IPS DF 4.7 (cell line): ENCODE measurements around the gene GPX2.

ENCODE experiments used
- DNase-seq: peaks from one replicate; pipeline ENCODE4 v3.0.0-alpha.2; 2013; ENCODE audit warnings: low spot score; ENCODE audit errors: extremely low read depth

The GPX2 gene

GRCh38 chr14:64942531-64943111, at the start of gene GPX2:
GPX2 (minus strand) TSS chr14:64942745; CDS start chr14:64942726, 19 bp downstream.
- DNase-seq = no peak

GRCh38 chr14:64990939-64991338, 48.4 kb upstream of the GPX2 start:
- no peak for DNase-seq

GRCh38 chr14:64990296-64990695, 47.8 kb upstream of the GPX2 start:
- DNase-seq = no peak

- DNase-seq = no peak
Observed at GRCh38 chr14:64987438-64987767, 44.9 kb upstream of the GPX2 start.

GRCh38 chr14:64986648-64987437, 44.3 kb upstream of the GPX2 start, which contains the start of gene FNTB:
FNTB (plus strand) TSS chr14:64986895; CDS start chr14:64986954, 59 bp downstream.
- DNase-seq = peak; percentile 94

GRCh38 chr14:64983439-64984310, 41.1 kb upstream of the GPX2 start:
- DNase-seq = no peak

- no peak for DNase-seq
Observed at GRCh38 chr14:64979336-64980074, 37.0 kb upstream of the GPX2 start.

GRCh38 chr14:64974563-64974962, 32.0 kb upstream of the GPX2 start:
- no peak for DNase-seq

- DNase-seq = no peak
Observed at GRCh38 chr14:64973826-64974225, 31.3 kb upstream of the GPX2 start.

- DNase-seq = no peak
Observed at GRCh38 chr14:64973026-64973442, 30.5 kb upstream of the GPX2 start.

GRCh38 chr14:64971943-64972791, 29.6 kb upstream of the GPX2 start, which contains the start of gene RAB15:
RAB15 (minus strand) TSS chr14:64972336; CDS start chr14:64972076, 260 bp downstream.
- no peak for DNase-seq

GRCh38 chr14:64971491-64971942, 29.0 kb upstream of the GPX2 start:
- no peak for DNase-seq

GRCh38 chr14:64970776-64971477, 28.4 kb upstream of the GPX2 start:
- DNase-seq = no peak

GRCh38 chr14:64970041-64970440, 27.5 kb upstream of the GPX2 start:
- DNase-seq = no peak

GRCh38 chr14:64968651-64969050, 26.1 kb upstream of the GPX2 start:
- DNase-seq = no peak

GRCh38 chr14:64968167-64968566, 25.6 kb upstream of the GPX2 start:
- no peak for DNase-seq

- no peak for DNase-seq
Observed at GRCh38 chr14:64966976-64967375, 24.4 kb upstream of the GPX2 start.

GRCh38 chr14:64965356-64966000, 22.9 kb upstream of the GPX2 start:
- no peak for DNase-seq

GRCh38 chr14:64963611-64964010, 21.1 kb upstream of the GPX2 start:
- DNase-seq = no peak
